ENCODE data around the gene KRTAP4-6. TPM values are rescaled to one million over a fixed set of nuclear protein-coding genes. Genes with fewer than 3 reads are reported as not detected.
"Not testable (repeated sequence)": the region's sequence is repeated elsewhere in the genome, so short reads cannot be mapped to it uniquely, and the experiment has no call there.

Gene KRTAP4-6
- total and polyA plus RNA-seq, 4 donors: not detected

DNA sequence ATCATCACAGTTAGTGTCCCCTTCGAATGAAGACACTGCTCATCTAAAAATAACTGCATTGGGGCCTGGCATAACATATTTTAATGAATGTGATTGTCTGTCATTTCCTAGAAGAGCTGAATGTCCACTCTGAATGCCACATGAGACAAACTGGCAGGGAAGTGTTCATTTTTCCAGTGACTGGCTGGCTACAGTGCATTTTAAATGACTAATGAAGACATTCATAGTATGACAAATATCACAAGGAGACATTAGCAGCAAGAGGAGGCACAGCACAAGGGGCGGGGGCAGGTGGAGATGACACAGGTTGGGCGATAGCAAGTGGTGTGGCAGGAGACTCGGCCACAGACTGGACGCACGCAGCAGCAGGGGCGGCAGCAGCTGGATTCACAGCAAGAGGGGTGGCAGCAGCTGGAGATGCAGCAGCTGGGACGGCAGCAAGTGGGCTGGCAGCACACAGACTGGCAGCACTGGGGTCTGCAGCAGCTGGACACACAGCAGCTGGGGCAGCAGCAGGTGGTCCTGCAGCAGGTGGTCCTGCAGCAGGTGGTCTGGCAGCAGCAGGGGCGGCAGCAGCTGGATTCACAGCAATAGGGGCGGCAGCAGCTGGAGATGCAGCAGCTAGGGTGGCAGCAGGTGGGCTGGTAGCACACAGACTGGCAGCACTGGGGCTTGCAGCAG lies 8.8 kb upstream of the KRTAP4-6 start:
- not testable (repeated sequence) for DNase-seq (ENCODE audit: low spot score)
- WGBS: 71% methylated on average over 10 of the region's 10 CpGs

DNA sequence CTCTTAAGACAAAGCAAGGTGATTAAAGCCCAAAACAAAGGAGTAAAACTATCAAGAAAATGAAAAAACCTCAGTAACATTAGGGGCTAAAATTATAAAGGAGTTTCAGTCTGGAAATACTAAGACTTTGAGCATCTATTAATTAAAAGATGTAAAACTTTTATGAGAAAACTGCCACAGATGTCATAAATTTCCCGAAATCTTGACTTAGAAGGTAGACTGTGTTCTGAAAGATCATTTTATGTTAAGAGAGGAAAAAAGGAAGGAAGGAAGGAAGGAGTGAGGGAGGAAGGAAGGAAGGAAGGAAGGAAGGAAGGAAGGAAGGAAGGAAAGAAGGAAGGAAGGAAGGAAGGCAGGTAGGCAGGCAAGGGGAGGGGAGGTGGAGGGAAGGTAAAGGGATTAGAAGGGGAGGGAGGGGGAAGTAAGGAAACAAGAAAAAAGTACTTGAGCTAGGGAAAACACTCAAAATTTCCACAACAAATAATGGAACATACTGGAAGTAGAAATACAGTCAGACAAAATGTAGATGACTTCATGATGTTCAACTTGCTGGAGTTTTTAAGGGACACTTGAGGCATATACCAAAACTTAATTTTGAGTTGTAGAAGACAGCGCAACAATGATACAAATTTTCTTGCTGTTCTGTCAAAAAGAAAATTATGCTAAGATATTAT lies 7.3 kb upstream of the KRTAP4-6 start:
- Histone ChIP-seq H3K4me3 (ENCODE audit: low read depth in 1 of 3, low read length in 3 of 3) (no peak overlapping the region), H3K36me3 (ENCODE audit: control insufficient read depth in 4 of 4, insufficient read depth in 3 of 4, low read depth in 1 of 4, low read length in 3 of 4) (no peaks in the 10 kb centered on the region), H3K27ac (ENCODE audit: low read depth in 1 of 2, low read length in 2 of 2) (no peak overlapping the region), H3K9me3 (ENCODE audit: control insufficient read depth in 4 of 4, low read length in 3 of 4) (peaks cover 2 to 14% (median 7%) of the 10 kb centered on the region in 4 donors), H3K4me1 (ENCODE audit: control insufficient read depth in 4 of 4, insufficient read depth in 4 of 4, low read length in 3 of 4) (no peaks in the 10 kb centered on the region), H3K27me3 (ENCODE audit: control insufficient read depth in 4 of 4, insufficient read depth in 4 of 4, low read length in 3 of 4) (peaks cover 0 to 5% (median 0%) of the 10 kb centered on the region in 4 donors), H3K9ac (ENCODE audit: low read depth in 1 of 2, low read length in 2 of 2) (no peak overlapping the region)
- no peak for DNase-seq (ENCODE audit: low spot score)
- 90% methylated on average over 2 of the region's 2 CpGs for WGBS
- TF ChIP-seq YY1 (IDR thresholded peaks at IDR 0.05) (no peak), FOXA2 (IDR thresholded peaks at IDR 0.05) (no peak), FOXA1 (IDR thresholded peaks at IDR 0.05) (no peak), JUND (IDR thresholded peaks at IDR 0.05) (no peak), HNF4A (conservative IDR thresholded peaks at IDR 0.05) (no peak), RAD21 (IDR thresholded peaks at IDR 0.05) (no peak), NR2F2 (IDR thresholded peaks at IDR 0.05) (no peak), EGR1 (IDR thresholded peaks at IDR 0.05; ENCODE audit: low read depth in 2 of 2) (no peak), RXRA (IDR thresholded peaks at IDR 0.05) (no peak)
- TF ChIP-seq, protein P1, sequence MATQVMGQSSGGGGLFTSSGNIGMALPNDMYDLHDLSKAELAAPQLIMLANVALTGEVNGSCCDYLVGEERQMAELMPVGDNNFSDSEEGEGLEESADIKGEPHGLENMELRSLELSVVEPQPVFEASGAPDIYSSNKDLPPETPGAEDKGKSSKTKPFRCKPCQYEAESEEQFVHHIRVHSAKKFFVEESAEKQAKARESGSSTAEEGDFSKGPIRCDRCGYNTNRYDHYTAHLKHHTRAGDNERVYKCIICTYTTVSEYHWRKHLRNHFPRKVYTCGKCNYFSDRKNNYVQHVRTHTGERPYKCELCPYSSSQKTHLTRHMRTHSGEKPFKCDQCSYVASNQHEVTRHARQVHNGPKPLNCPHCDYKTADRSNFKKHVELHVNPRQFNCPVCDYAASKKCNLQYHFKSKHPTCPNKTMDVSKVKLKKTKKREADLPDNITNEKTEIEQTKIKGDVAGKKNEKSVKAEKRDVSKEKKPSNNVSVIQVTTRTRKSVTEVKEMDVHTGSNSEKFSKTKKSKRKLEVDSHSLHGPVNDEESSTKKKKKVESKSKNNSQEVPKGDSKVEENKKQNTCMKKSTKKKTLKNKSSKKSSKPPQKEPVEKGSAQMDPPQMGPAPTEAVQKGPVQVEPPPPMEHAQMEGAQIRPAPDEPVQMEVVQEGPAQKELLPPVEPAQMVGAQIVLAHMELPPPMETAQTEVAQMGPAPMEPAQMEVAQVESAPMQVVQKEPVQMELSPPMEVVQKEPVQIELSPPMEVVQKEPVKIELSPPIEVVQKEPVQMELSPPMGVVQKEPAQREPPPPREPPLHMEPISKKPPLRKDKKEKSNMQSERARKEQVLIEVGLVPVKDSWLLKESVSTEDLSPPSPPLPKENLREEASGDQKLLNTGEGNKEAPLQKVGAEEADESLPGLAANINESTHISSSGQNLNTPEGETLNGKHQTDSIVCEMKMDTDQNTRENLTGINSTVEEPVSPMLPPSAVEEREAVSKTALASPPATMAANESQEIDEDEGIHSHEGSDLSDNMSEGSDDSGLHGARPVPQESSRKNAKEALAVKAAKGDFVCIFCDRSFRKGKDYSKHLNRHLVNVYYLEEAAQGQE (IDR thresholded peaks at IDR 0.05): no peak
- TF ChIP-seq, protein P2, sequence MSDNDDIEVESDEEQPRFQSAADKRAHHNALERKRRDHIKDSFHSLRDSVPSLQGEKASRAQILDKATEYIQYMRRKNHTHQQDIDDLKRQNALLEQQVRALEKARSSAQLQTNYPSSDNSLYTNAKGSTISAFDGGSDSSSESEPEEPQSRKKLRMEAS (IDR thresholded peaks at IDR 0.05): no peak
- TF ChIP-seq, protein P3, sequence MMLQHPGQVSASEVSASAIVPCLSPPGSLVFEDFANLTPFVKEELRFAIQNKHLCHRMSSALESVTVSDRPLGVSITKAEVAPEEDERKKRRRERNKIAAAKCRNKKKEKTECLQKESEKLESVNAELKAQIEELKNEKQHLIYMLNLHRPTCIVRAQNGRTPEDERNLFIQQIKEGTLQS (IDR thresholded peaks at IDR 0.05): no peak

More for the DNA sequence above, 8.8 kb upstream of the KRTAP4-6 start:
- not testable (repeated sequence) for H3K27ac ChIP-seq (ENCODE audit: low read depth in 1 of 2, low read length in 2 of 2); H3K36me3 ChIP-seq (ENCODE audit: control insufficient read depth in 4 of 4, insufficient read depth in 3 of 4, low read depth in 1 of 4, low read length in 3 of 4); H3K4me1 ChIP-seq (ENCODE audit: control insufficient read depth in 4 of 4, insufficient read depth in 4 of 4, low read length in 3 of 4); H3K27me3 ChIP-seq (ENCODE audit: control insufficient read depth in 4 of 4, insufficient read depth in 4 of 4, low read length in 3 of 4); H3K4me3 ChIP-seq (ENCODE audit: low read depth in 1 of 3, low read length in 3 of 3); H3K9me3 ChIP-seq (ENCODE audit: control insufficient read depth in 4 of 4, low read length in 3 of 4); H3K9ac ChIP-seq (ENCODE audit: low read depth in 1 of 2, low read length in 2 of 2)

DNA sequence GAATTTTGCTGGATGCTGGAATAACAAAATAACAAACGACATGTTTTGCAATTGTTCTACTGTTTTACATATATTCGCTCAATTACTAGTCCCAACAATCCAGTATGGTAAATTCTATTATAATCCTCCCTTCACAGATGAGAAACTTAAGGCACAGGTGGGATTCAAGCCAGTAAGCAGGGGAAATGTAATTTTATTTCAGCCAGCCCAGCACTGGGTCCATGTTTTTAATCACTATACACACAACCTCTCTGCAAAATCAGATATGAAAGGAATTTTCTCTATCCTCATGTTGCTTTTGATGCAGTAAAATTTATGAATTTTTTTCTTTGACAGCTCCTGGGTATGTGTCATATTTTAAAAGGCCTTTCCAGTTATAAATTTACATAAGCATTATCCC lies 4.9 kb upstream of the KRTAP4-6 start:
- H3K9me3 ChIP-seq (ENCODE audit: control insufficient read depth in 4 of 4, low read length in 3 of 4): peaks cover 2 to 25% (median 7%) of the 10 kb centered on the region in 4 donors
- no peak overlapping the region for H3K27ac ChIP-seq (ENCODE audit: low read depth in 1 of 2, low read length in 2 of 2)
- TF ChIP-seq, protein P4, sequence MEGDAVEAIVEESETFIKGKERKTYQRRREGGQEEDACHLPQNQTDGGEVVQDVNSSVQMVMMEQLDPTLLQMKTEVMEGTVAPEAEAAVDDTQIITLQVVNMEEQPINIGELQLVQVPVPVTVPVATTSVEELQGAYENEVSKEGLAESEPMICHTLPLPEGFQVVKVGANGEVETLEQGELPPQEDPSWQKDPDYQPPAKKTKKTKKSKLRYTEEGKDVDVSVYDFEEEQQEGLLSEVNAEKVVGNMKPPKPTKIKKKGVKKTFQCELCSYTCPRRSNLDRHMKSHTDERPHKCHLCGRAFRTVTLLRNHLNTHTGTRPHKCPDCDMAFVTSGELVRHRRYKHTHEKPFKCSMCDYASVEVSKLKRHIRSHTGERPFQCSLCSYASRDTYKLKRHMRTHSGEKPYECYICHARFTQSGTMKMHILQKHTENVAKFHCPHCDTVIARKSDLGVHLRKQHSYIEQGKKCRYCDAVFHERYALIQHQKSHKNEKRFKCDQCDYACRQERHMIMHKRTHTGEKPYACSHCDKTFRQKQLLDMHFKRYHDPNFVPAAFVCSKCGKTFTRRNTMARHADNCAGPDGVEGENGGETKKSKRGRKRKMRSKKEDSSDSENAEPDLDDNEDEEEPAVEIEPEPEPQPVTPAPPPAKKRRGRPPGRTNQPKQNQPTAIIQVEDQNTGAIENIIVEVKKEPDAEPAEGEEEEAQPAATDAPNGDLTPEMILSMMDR (IDR thresholded peaks at IDR 0.05; ENCODE audit: low read depth, low read length, missing input control): no peak
- no peak for TF ChIP-seq TAF1 (conservative IDR thresholded peaks at IDR 0.05)
- no peak for TF ChIP-seq FOXA1 (IDR thresholded peaks at IDR 0.05)
- no peak for TF ChIP-seq SP1 (IDR thresholded peaks at IDR 0.05)
- no peak for TF ChIP-seq GABPA (IDR thresholded peaks at IDR 0.05 in 1 of 2, conservative IDR thresholded peaks at IDR 0.05 in 1 of 2)
- no peak for TF ChIP-seq JUND (IDR thresholded peaks at IDR 0.05)
- TF ChIP-seq RAD21 (IDR thresholded peaks at IDR 0.05): no peak
- no peak for TF ChIP-seq HNF4A (conservative IDR thresholded peaks at IDR 0.05)
- TF ChIP-seq RXRA (IDR thresholded peaks at IDR 0.05): no peak
- TF ChIP-seq, protein P2 (IDR thresholded peaks at IDR 0.05): no peak
- peaks cover 0 to 5% (median 0%) of the 10 kb centered on the region in 4 donors for H3K27me3 ChIP-seq (ENCODE audit: control insufficient read depth in 4 of 4, insufficient read depth in 4 of 4, low read length in 3 of 4)
- H3K4me3 ChIP-seq (ENCODE audit: low read depth in 1 of 3, low read length in 3 of 3): no peak overlapping the region
- 82% methylated on average over 2 of the region's 2 CpGs for WGBS
- no peaks in the 10 kb centered on the region for H3K36me3 ChIP-seq (ENCODE audit: control insufficient read depth in 4 of 4, insufficient read depth in 3 of 4, low read depth in 1 of 4, low read length in 3 of 4)
- no peak for DNase-seq (ENCODE audit: low spot score)
- H3K9ac ChIP-seq (ENCODE audit: low read depth in 1 of 2, low read length in 2 of 2): no peak overlapping the region
- no peaks in the 10 kb centered on the region for H3K4me1 ChIP-seq (ENCODE audit: control insufficient read depth in 4 of 4, insufficient read depth in 4 of 4, low read length in 3 of 4)

Measured in liver (tissue), 9 donors.